Measurements from ENCODE around the gene APLP2.
"Not testable (repeated sequence)": the region's sequence is repeated elsewhere in the genome, so short reads cannot be mapped to it uniquely, and the experiment has no call there.

APLP2 gene

DNA sequence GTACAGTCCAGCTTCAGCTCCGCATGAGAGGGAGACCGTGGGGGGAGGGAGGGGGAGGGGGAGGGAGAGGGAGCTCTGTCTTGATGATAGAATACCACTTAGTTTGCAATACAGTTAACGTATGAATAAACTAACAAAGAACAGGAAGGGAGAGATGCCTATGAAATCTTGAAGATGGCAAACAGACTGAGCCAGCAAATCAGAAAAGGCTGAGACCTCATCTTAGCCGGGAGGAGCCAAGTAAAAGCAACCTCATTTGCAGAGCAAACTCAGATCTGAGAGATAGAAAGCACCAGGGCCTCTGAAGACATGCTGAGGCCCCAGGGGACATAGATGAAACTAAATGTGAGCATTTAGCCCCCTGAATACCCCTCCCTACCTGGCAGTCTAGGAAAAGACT is 23.0 kb downstream of the APLP2 start:
- FAIRE-seq = no peak

GRCh38 chr11:130094614-130095013 is 24.9 kb downstream of the APLP2 start:
- FAIRE-seq = no peak

GRCh38 chr11:130095326-130095725 is 25.6 kb downstream of the APLP2 start:
- no peak for FAIRE-seq

DNA sequence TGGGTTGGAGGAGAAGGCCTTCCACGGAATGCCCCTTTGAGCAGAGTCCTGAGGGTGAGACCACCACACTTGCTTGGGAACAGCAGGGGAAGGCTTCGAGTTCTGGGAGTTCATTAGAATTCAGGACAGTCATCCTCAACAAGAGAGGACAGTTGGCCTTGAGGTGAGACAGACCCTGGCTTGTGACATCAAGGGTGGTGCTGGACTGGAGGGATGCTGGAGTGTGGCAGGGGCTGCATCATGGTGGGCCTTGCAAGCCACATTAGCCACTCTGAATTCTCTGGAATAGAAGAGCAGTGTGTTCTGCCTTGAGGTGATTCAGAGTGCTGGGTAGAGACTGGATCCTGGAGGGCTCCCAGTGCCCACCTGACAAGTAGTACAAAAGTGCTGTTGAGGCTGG is 26.3 kb downstream of the APLP2 start:
- FAIRE-seq = no peak

- no peak for FAIRE-seq
Measured at GRCh38 chr11:130096823-130097222, 27.1 kb downstream of the APLP2 start.

- no peak for FAIRE-seq
Measured at GRCh38 chr11:130097285-130097684, 27.6 kb downstream of the APLP2 start.

GRCh38 chr11:130099356-130099755 is 29.7 kb downstream of the APLP2 start:
- FAIRE-seq = no peak

GRCh38 chr11:130100381-130101095 is 30.8 kb downstream of the APLP2 start:
- no peak for FAIRE-seq

DNA sequence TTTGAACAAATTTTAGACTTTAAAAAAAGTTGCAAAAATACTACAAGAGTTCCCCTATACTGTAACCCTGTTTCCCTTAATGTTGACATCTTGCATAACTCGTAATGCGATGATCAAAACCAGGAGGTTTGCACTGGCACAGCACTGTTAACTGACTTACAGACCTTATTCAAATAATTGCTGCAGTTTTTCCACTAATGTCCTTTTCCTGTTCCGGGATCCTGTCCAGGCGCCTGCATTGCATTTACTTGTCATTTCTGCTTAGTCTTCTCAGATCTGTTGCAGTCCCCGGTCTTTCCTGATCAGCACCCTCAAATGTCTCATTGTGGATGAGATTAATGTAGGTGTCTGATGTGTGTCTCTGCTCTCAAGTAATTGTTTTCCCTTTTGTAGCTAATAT is 32.0 kb downstream of the APLP2 start:
- FAIRE-seq = no peak

- FAIRE-seq = no peak
Measured at GRCh38 chr11:130102301-130103249, 32.9 kb downstream of the APLP2 start.

DNA sequence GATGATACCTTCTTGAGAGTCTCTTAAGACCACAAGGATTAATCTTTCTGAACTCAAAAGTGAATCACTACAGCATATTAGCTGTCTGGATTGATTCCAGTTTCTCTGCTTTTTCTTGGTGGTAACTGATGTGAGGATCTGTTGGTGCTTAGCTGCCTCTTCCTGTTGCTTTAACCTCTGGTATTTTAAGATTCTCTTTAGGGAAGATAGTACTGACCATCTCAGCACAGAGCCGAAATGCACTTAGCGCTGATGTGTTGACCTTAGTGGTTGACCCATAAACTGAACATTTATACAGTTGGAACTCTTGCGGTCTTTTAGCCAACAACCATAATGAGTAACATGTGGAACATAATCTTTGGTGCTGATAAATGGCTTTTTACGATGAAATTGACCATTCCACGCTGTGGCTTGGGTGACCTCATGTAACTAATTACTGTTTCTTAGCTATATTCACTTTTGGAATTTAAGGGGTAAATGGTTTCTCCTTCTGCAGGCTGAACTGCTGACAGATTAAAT is 33.7 kb downstream of the APLP2 start:
- no peak for FAIRE-seq

DNA sequence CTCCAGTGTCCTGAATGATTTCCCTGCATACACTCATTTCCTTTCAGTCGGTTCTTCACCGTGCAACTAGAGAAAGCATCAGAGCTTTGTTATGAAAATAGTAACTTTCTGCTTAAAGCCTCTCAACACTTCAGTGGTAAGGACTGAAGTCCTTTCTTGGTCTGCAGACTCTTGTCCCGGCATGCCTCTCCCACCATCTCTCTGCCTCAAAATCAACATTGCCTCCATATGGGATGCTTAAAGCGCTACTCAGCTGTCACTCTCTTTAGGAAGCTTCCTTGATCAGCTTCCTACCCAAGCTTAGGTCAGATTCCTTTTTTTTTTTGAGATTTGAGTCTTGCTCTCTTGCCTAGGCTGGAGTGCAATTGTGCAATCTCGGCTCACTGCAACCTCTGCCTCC is 36.7 kb downstream of the APLP2 start:
- FAIRE-seq = no peak

GRCh38 chr11:130108671-130109070 is 39.0 kb downstream of the APLP2 start:
- not testable (repeated sequence) for FAIRE-seq

- no peak for FAIRE-seq
Measured at GRCh38 chr11:130109386-130109785, 39.7 kb downstream of the APLP2 start.

DNA sequence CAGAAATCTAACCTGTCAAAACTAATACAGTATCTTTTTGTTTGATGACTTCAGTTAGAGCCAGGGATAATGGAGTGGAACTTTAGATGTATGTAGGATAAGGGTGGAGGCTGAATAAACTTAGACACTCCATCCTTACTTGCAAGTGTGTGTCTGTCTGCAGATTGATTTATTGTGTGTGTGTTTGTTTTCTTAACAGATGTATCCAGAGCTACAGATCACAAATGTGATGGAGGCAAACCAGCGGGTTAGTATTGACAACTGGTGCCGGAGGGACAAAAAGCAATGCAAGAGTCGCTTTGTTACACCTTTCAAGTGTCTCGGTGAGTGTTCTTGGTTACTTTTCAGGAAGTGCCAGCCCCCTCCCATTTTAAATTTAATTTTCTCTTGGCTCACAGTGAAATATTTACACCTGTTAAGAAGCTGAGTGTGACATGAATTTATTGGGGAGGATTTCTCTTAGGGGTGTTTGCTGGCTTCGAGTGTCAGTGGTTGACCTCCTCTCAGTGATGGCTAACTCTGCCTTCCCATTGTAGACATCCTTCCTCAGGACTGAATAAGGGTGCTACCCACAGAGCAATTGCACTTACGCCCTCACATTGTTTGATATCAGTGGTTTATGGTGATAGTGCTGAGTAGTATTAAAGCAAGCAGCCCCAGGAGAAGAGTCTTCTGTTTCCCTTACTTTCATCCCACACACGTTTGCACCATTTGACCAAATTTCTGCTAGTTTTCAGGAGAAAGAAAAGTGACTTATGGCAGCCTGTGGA is 40.8 kb downstream of the APLP2 start:
- no peak for FAIRE-seq

DNA sequence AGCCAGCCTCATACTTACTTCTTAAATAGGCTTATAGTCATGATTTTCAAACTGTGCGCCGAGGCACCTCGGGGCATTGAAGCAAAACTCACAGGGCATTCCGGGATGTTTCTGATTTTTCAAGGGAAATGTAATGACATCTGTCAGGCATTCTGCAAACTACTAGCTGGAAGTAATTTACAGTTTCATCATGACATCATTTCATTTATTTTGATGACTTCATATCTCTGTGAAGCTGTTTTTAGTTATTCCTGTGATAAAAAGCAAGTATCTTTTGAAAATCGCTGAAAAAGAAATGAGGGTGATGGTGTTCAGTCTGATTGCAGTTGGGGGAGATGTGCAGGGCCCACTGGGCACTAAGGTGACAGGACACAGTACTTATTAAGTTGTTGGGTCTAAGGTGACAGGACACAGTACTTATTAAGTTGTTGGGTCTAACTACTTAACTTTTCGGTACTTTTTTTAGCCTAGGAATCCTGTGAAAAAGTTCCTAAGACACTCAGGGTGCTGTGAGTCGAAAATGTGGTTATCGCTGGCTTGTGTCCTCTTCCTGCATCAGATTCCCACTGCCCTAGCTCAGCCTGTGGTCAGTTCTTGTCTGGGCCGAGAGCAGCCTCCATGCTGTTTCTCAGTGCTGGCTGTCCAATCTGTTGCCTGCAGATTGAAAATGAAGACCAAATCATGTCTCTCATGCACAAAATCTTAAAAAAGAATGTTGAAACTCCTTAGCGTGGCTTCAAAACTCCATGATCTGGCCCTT is 42.6 kb downstream of the APLP2 start:
- FAIRE-seq = no peak

DNA sequence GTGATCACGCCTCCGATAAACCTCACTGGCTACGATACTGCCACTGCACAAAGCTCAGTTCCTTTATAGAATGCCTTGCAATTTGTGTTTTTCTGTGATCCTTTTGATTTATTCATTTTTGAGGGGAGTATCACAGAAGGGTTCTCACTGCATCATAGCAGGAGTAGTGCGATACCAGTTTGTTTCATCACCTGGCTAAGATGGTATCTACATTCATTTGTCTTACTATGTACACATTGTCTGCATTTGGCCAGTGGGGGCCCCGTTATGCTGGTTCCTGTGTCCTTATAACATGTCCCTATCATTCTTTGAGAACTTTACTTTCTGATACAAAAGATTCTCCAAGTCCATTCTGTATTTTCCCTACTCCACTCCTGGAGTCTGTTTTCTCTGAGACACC is 44.6 kb downstream of the APLP2 start:
- FAIRE-seq = no peak

- no peak for FAIRE-seq
Measured at GRCh38 chr11:130114726-130115125, 45.0 kb downstream of the APLP2 start.

DNA sequence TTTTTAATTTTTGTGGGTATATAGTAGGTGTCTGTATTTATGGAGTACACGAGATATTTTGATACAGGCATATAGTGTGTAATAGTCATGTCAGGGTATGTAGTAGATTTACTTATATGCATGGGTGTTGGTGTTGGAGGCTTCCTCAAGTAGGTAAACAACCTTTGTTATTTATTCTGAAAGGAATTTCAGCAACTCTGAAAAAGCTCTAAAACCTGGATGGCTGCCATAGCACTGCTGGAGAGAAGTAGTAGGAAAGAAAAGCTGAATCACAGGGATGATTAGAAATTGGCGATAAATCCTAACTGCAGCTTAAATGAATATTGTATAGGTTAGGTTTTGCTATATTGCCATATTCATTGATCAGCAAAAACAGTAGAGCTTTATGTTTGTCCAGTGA is 45.5 kb downstream of the APLP2 start:
- no peak for FAIRE-seq

GRCh38 chr11:130118165-130118564 is 48.5 kb downstream of the APLP2 start:
- no peak for FAIRE-seq

DNA sequence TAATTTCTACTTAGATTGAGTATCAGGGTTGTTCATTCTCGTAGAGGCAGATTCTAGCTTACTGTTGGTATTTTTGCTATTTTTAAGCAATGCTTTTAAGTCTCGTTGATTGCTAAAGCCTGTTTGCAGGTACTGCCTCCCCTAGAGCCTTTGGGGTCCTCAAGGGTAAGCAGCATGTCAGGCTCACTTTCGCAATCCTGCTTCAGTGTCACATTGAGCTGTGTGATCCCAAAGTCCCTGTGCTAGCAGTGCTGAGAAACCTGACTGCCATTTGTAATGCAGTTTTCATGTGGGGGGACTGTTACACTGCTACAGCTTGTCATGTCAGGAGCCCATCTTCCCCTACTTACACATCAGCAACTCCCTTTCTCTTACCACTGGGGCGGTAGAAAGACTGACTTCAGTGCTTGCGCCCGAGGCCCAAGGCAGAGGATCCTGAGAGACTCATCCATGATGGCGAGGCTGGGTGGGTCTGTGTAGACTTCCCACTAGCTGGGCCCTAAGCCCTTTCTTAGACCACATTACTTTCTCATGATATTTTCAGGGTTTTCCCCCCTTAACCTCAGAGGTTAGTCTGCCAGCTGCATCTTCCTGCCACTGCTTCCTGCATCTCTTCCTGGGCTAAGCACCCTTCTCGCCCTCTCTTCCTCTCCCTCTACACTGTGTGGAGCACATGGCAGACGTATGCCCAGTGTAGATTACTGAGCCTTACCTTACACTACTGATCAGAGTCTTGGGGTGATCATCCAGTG is 49.1 kb downstream of the APLP2 start:
- FAIRE-seq = no peak
